HepG2 (cell line): ENCODE measurements around the gene XRN1.

Source experiments
- CTCF ChIP-seq: sonication (generic); formaldehyde crosslinking; IDR thresholded peaks from 2 replicates; pipeline ENCODE4 v1.5.0; 2020; ENCODE audit warnings: mild to moderate bottlenecking, missing genetic modification reagents, moderate library complexity
- GABPB1 ChIP-seq: IDR thresholded peaks from 2 replicates; pipeline ENCODE4 v1.6.1; 2016; ENCODE audit warnings: mild to moderate bottlenecking, missing genetic modification reagents, moderate library complexity, missing compliant biosample characterization
- HNRNPK ChIP-seq: fragments of 200-400 bp; formaldehyde crosslinking; IDR thresholded peaks from 2 replicates; pipeline ENCODE4 v1.6.1; 2018; ENCODE audit warnings: low read length, low read depth, moderate library complexity, mild to moderate bottlenecking; ENCODE audit not compliant: poor library complexity, severe bottlenecking
- NFRKB ChIP-seq: fragments of 450-650 bp; IDR thresholded peaks from 2 replicates; pipeline ENCODE4 v1.6.1; 2017
- NR2F6 ChIP-seq, 2 experiments: IDR thresholded peaks; 2 replicates each; pipeline ENCODE4 v1.6.1; 2016; ENCODE audit warnings: antibody characterized with exemption in 1 of 2, mild to moderate bottlenecking in 1 of 2
- PCBP2 ChIP-seq: fragments of 200-400 bp; formaldehyde crosslinking; optimal IDR thresholded peaks from 2 replicates; pipeline ENCODE3; 2018; ENCODE audit warnings: low read length, low read depth; ENCODE audit not compliant: poor library complexity, severe bottlenecking
- POLR2A ChIP-seq, 2 experiments: IDR thresholded peaks; 2 replicates each; pipeline ENCODE4 v1.6.1; 2011; ENCODE audit warnings: low read depth in 2 of 2, low read length in 2 of 2, mild to moderate bottlenecking in 1 of 2, moderate library complexity in 1 of 2; ENCODE audit not compliant: insufficient read depth in 1 of 2
- POLR2AphosphoS5 ChIP-seq: IDR thresholded peaks from 2 replicates; pipeline ENCODE4 v1.6.1; 2012; ENCODE audit warnings: low read depth, low read length
- POLR2G ChIP-seq: fragments of 200-400 bp; formaldehyde crosslinking; IDR thresholded peaks from 2 replicates; pipeline ENCODE4 v1.6.1; 2018; ENCODE audit warnings: mild to moderate bottlenecking, low read depth, low read length, moderate library complexity
- SIN3A ChIP-seq: IDR thresholded peaks from 2 replicates; pipeline ENCODE4 v1.6.1; 2011; ENCODE audit warnings: low read depth, mild to moderate bottlenecking, control low read depth, low read length, borderline replicate concordance
- SP1 ChIP-seq, 2 experiments: fragments of 450-650 bp in 1 of 2; sonication (generic) in 1 of 2; formaldehyde crosslinking in 1 of 2; IDR thresholded peaks; 2 replicates each; pipeline versions ENCODE4 v1.4.0 to v1.6.1; 2016 to 2020; ENCODE audit warnings: missing genetic modification reagents in 1 of 2
- ZFX ChIP-seq: sonication (generic); formaldehyde crosslinking; IDR thresholded peaks from 2 replicates; pipeline ENCODE4 v1.4.0; 2020; ENCODE audit warnings: mild to moderate bottlenecking, low read depth, missing genetic modification reagents, moderate library complexity
- TF ChIP-seq, protein P1 (sequence below): sonication (generic); formaldehyde crosslinking; IDR thresholded peaks from 2 replicates; pipeline ENCODE4 v1.8.0; 2022; ENCODE audit warnings: missing genetic modification reagents, mild to moderate bottlenecking, borderline replicate concordance
- TF ChIP-seq, protein P2 (sequence below): sonication (generic); formaldehyde crosslinking; IDR thresholded peaks from 2 replicates; pipeline ENCODE4 v1.5.0; 2020; ENCODE audit warnings: missing genetic modification reagents

GRCh38 chr3:142450881-142451280 is 3.0 kb upstream of the XRN1 start:
- no peak for TF ChIP-seq CTCF (CRISPR knock-in tag)
- TF ChIP-seq SIN3A, result no peak
- no peak for TF ChIP-seq NFRKB
- no peak for TF ChIP-seq SP1 (IDR thresholded peaks at IDR 0.05)
- no peak for TF ChIP-seq SP1 (CRISPR knock-in tag; IDR thresholded peaks at IDR 0.05)
- TF ChIP-seq NR2F6 (IDR thresholded peaks at IDR 0.05), result no peak
- TF ChIP-seq NR2F6 (CRISPR knock-in tag; IDR thresholded peaks at IDR 0.05), result no peak
- no peak for TF ChIP-seq POLR2AphosphoS5
- no peak for TF ChIP-seq ZFX (CRISPR knock-in tag)
- TF ChIP-seq, protein P1, sequence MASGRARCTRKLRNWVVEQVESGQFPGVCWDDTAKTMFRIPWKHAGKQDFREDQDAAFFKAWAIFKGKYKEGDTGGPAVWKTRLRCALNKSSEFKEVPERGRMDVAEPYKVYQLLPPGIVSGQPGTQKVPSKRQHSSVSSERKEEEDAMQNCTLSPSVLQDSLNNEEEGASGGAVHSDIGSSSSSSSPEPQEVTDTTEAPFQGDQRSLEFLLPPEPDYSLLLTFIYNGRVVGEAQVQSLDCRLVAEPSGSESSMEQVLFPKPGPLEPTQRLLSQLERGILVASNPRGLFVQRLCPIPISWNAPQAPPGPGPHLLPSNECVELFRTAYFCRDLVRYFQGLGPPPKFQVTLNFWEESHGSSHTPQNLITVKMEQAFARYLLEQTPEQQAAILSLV (CRISPR knock-in tag), result no peak
- TF ChIP-seq HNRNPK, result no peak
- TF ChIP-seq GABPB1 (CRISPR knock-in tag), result no peak
- no peak for TF ChIP-seq PCBP2
- TF ChIP-seq, protein P2, sequence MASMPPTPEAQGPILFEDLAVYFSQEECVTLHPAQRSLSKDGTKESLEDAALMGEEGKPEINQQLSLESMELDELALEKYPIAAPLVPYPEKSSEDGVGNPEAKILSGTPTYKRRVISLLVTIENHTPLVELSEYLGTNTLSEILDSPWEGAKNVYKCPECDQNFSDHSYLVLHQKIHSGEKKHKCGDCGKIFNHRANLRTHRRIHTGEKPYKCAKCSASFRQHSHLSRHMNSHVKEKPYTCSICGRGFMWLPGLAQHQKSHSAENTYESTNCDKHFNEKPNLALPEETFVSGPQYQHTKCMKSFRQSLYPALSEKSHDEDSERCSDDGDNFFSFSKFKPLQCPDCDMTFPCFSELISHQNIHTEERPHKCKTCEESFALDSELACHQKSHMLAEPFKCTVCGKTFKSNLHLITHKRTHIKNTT (CRISPR knock-in tag), result no peak
- no peak for TF ChIP-seq POLR2A (IDR thresholded peaks at IDR 0.05; ENCODE audit: insufficient read depth in 1 of 2, low read depth in 2 of 2, low read length in 2 of 2)
- TF ChIP-seq POLR2G, result no peak
